ENCODE measurements around the gene PLA2G3. TPM values are rescaled to one million over a fixed set of nuclear protein-coding genes. Genes with fewer than 3 reads are reported as not detected.

The PLA2G3 gene
- total and polyA plus RNA-seq, 7 donors, result 5.2 TPM; not detected in 6

DNA sequence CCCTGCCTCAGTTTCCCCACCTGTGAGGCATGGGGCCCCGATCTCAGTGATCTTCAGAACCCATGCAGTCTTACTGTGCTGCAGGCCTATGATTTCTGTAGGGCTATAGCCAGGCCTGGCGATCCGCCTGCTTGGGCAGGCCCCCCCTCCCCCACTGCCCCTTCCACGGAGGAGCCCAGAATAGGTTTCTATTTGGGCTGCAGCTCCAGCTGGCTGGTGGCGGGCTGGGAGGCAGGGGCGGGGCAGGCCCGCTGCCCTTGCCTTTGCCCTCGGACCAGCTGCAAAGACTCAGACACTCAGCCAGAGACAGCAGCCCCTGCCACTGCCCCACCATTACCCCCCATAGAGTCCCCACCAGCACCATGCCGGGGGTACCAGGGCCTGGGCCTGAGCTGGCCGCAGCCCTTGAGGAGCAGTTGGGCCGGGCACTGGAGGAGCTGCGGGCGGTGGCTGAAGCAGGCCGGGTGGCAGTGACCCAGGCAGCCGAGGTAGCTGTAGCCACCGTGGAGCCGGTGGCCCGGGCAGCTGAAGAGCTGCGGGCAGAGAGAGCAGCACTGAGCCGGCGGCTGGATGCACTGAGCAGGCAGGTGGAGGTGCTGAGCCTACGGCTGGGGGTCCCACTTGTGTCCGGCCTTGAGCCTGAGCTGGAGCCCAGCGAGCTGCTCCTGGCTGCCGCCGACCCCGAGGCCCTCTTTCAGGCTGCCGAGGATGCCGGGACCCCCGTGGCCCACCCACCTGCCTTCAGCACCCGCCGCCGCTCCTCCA lies 47.0 kb downstream of the PLA2G3 start:
- peak in 1 of 4 donors; percentile 49 for TF ChIP-seq EP300 (IDR thresholded peaks at IDR 0.05)
- TF ChIP-seq POLR2A (IDR thresholded peaks at IDR 0.05), result peak; percentile 31 to 32
- TF ChIP-seq, protein P1, sequence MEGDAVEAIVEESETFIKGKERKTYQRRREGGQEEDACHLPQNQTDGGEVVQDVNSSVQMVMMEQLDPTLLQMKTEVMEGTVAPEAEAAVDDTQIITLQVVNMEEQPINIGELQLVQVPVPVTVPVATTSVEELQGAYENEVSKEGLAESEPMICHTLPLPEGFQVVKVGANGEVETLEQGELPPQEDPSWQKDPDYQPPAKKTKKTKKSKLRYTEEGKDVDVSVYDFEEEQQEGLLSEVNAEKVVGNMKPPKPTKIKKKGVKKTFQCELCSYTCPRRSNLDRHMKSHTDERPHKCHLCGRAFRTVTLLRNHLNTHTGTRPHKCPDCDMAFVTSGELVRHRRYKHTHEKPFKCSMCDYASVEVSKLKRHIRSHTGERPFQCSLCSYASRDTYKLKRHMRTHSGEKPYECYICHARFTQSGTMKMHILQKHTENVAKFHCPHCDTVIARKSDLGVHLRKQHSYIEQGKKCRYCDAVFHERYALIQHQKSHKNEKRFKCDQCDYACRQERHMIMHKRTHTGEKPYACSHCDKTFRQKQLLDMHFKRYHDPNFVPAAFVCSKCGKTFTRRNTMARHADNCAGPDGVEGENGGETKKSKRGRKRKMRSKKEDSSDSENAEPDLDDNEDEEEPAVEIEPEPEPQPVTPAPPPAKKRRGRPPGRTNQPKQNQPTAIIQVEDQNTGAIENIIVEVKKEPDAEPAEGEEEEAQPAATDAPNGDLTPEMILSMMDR (IDR thresholded peaks at IDR 0.05), result no peak
- TF ChIP-seq POLR2AphosphoS5 (IDR thresholded peaks at IDR 0.05), result peak in 3 of 4 donors; percentile 71 to 84 (median 76)
- peak; percentile 94 for DNase-seq
- Histone ChIP-seq H3K9me3 (no peaks in the 10 kb centered on the region), H3K4me1 (peaks cover 0 to 74% (median 63%) of the 10 kb centered on the region in 4 donors), H3K27me3 (no peaks in the 10 kb centered on the region), H3K4me3 (peak overlapping the region; percentile 65 to 88 (median 75)), H3K27ac (peak overlapping the region; percentile 96 to 100 (median 99)), H3K36me3 (peaks cover 55 to 91% (median 67%) of the 10 kb centered on the region in 4 donors)
- 89% methylated on average over 33 of the region's 33 CpGs for WGBS, 2 donors
- intact Hi-C loops (cut with DNase I), result no loop called here

DNA sequence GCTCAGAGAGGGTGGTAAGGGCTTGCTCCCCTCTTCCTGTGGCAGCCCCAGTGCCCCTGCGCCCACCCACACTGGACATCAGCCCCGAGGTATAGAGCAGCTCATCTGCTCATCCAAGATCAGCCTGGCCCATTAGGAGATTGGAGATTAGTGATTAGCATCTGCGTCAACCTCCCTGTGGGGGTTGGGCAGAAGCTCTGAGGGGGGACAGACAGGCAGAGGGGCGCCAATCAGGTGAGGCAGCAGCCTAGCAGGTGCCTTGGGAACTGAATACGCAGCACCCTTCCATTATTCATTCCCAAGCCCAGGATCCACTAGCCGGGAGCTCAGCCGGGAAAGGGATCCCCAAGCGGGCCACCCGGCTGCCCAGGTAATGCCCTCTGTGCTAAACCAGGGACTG lies 48.1 kb downstream of the PLA2G3 start:
- intact Hi-C loops (cut with DNase I), result no loop called here
- Histone ChIP-seq H3K36me3 (peaks cover 54 to 90% (median 67%) of the 10 kb centered on the region in 4 donors), H3K4me1 (peaks cover 0 to 74% (median 63%) of the 10 kb centered on the region in 4 donors), H3K27me3 (no peaks in the 10 kb centered on the region), H3K27ac (peak overlapping the region; percentile 96 to 100 (median 99)), H3K4me3 (peak overlapping the region; percentile 65 to 88 (median 75)), H3K9me3 (no peaks in the 10 kb centered on the region)
- 92 to 95% methylated on average over 9 of the region's 9 CpGs for WGBS, 2 donors
- DNase-seq, result no peak
- TF ChIP-seq, protein P1 (IDR thresholded peaks at IDR 0.05), result no peak
- TF ChIP-seq POLR2AphosphoS5 (IDR thresholded peaks at IDR 0.05), result peak in 1 of 4 donors; percentile 20

DNA sequence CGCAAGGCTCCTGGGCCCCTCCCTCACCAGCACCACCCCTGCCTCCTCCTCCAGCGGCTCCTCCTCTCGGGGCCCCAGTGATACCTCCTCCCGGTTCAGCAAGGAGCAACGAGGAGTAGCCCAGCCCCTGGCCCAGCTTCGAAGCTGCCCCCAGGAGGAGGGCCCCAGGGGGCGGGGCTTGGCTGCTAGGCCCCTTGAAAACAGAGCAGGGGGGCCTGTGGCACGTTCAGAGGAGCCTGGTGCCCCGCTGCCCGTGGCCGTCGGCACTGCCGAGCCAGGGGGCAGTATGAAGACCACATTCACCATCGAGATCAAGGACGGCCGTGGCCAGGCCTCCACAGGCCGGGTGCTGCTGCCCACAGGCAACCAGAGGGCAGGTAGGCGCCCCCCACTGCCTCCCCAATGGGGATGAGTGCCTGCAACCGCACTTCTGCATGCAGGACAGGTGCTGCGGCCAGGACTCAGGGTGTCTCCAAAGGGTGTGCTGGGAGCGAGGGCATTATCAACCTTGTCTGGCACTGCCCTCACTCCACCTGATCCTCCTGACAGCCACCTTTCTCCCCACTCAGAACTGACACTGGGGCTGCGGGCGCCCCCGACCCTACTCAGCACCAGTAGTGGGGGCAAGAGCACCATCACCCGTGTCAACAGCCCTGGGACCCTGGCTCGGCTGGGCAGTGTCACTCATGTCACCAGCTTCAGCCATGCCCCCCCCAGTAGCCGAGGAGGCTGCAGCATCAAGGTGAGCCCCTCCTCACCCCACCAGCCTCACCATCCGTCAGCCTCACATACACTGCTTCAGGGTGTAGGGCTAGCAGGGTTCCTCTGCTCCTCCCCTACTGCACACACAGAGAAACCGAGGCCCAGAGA lies 49.0 kb downstream of the PLA2G3 start:
- peak; percentile 98 for DNase-seq
- H3K4me1 ChIP-seq, result peaks cover 0 to 74% (median 63%) of the 10 kb centered on the region in 4 donors
- TF ChIP-seq POLR2AphosphoS5 (IDR thresholded peaks at IDR 0.05), result peak; percentile 97 to 100 (median 98)
- TF ChIP-seq, protein P1 (IDR thresholded peaks at IDR 0.05), result no peak
- peak in 1 of 4 donors; percentile 35 for TF ChIP-seq EP300 (IDR thresholded peaks at IDR 0.05)
- TF ChIP-seq POLR2A (IDR thresholded peaks at IDR 0.05), result peak; percentile 95 to 98
- H3K4me3 ChIP-seq, result peak overlapping the region; percentile 65 to 88 (median 75)
- peak overlapping the region; percentile 96 to 100 (median 99) for H3K27ac ChIP-seq
- H3K36me3 ChIP-seq, result peaks cover 46 to 82% (median 59%) of the 10 kb centered on the region in 4 donors
- no peaks in the 10 kb centered on the region for H3K27me3 ChIP-seq
- H3K9me3 ChIP-seq, result no peaks in the 10 kb centered on the region
- WGBS, 2 donors, result 85 to 86% methylated on average over 29 of the region's 29 CpGs
- intact Hi-C loops (cut with DNase I), result no loop called here

DNA sequence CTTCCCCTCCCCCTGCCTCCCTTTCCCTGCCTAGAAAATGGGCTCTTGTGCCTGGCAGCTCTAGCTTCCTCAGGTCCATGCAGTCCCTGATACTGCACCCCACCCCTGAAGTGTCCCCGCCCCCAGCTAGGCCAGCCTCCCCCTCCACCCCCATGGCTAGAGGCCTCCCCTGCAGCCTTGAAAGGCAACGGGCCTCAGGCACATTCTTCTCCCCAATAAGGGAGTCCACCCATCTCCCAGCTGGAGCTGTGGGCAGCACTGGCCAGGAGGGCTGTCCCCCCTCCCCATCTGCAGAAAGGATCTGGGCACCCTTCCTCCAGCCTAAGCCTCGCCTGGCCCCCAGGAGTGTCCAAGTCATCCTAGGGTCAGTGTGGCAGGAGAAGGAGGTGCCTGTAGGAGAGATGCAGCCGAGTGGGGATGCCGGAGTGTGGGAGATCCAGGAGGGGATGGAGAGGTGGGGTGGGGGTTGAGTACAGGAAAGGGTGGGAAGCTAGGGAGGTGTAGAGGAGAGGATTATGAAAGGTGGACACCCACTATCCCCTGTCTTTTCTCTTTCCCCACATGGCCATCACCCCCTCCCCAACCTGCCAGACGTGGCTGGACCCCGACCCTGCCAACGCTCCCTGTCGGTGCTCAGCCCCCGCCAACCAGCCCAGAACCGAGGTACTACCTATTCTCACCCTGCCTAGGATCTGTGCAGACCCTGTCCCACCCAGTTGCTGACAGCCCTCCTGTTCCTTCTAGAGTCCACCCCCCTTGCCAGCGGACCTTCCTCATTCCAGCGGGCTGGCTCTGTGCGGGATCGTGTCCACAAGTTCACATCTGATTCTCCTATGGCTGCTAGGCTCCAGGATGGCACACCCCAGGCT lies 49.9 kb downstream of the PLA2G3 start:
- 85 to 87% methylated on average over 15 of the region's 15 CpGs for WGBS, 2 donors
- peak in 2 of 4 donors; percentile 72 to 92 for TF ChIP-seq EP300 (IDR thresholded peaks at IDR 0.05)
- TF ChIP-seq POLR2AphosphoS5 (IDR thresholded peaks at IDR 0.05), result peak; percentile 89 to 92 (median 91)
- TF ChIP-seq POLR2A (IDR thresholded peaks at IDR 0.05), result peak; percentile 54 to 72
- TF ChIP-seq, protein P1 (IDR thresholded peaks at IDR 0.05), result no peak
- Histone ChIP-seq H3K4me1 (peaks cover 0 to 74% (median 63%) of the 10 kb centered on the region in 4 donors), H3K27ac (peak overlapping the region; percentile 96 to 100 (median 99)), H3K27me3 (no peaks in the 10 kb centered on the region), H3K36me3 (peaks cover 37 to 73% (median 50%) of the 10 kb centered on the region in 4 donors), H3K4me3 (peak overlapping the region; percentile 65 to 88 (median 75)), H3K9me3 (no peaks in the 10 kb centered on the region)
- DNase-seq, result peak; percentile 97
- intact Hi-C loops (cut with DNase I), result loop anchor here (1.0 kb wide), 1 partner anchor 15 kb away; no protein-coding TSS in a partner anchor
